ENCODE data around the gene HIVEP3. TPM values are rescaled to one million over a fixed set of nuclear protein-coding genes. Genes with fewer than 3 reads are reported as not detected.

The HIVEP3 gene
- total RNA-seq, 1 experiment from 2014 or later, result 1.4 TPM

GRCh38 chr1:41953291-41953690, 34.6 kb upstream of the HIVEP3 start:
- Histone ChIP-seq H3K9me3 (ENCODE audit: control insufficient read depth, low read depth, low read length) (no peaks in the 10 kb centered on the region), H3K79me1 (ENCODE audit: insufficient read depth, low read depth, low read length, poor library complexity, severe bottlenecking) (no peaks in the 10 kb centered on the region), H3K18ac (ENCODE audit: insufficient read length, low read depth, low read length) (no peak overlapping the region), H3K4ac (ENCODE audit: low read depth, low read length) (no peak overlapping the region), H3K27me3 (ENCODE audit: insufficient read depth, low read length) (no peaks in the 10 kb centered on the region; the same call in 1 of the 2 replicates), H3K23ac (ENCODE audit: insufficient read length, low read depth, low read length) (no peak overlapping the region), H3K14ac (ENCODE audit: insufficient read depth, low read length) (no peak overlapping the region), H2BK120ac (ENCODE audit: low read depth, low read length, poor library complexity, severe bottlenecking) (no peak overlapping the region), H2BK5ac (ENCODE audit: insufficient read length, low read length) (no peak overlapping the region), H2AFZ (ENCODE audit: low read length) (no peak overlapping the region), H2BK15ac (ENCODE audit: low read depth, low read length) (no peak overlapping the region), H3K9ac (ENCODE audit: extremely low read depth, insufficient read length, low read length) (no peak overlapping the region), H2BK12ac (ENCODE audit: insufficient read length, low read depth, low read length) (no peak overlapping the region), H3T11ph (ENCODE audit: low read length) (no peak overlapping the region), H3K27ac (ENCODE audit: insufficient read length, low read depth, low read length) (no peak overlapping the region), H4K20me1 (ENCODE audit: control insufficient read depth, insufficient read depth, insufficient read length) (no peaks in the 10 kb centered on the region), H4K5ac (ENCODE audit: insufficient read length, low read depth, low read length) (no peak overlapping the region), H4K8ac (replicated peaks; ENCODE audit: insufficient read length, low read depth, low read length) (no peak overlapping the region), H2AK5ac (ENCODE audit: insufficient read length, low read length) (no peak overlapping the region), H3K4me2 (ENCODE audit: insufficient read depth, insufficient read length, low read length) (no peak overlapping the region), H2BK20ac (ENCODE audit: low read depth, low read length, poor library complexity, severe bottlenecking) (no peak overlapping the region), H4K91ac (ENCODE audit: insufficient read length, low read depth, low read length) (no peak overlapping the region), H3K79me2 (ENCODE audit: insufficient read depth, low read length) (no peaks in the 10 kb centered on the region), H3K4me1 (ENCODE audit: insufficient read depth, low read length) (peaks cover 2% of the 10 kb centered on the region; the same call in 1 of the 2 replicates), H3K56ac (ENCODE audit: insufficient read length, low read depth, low read length) (no peak overlapping the region), H3K23me2 (ENCODE audit: insufficient read length, low read depth, low read length, poor library complexity, severe bottlenecking) (no peaks in the 10 kb centered on the region)
- no CpG with 5 or more reads among the region's 1 CpG for WGBS (ENCODE audit: extremely low coverage, insufficient read length, low lambda C conversion rate)
- peaks cover 21 to 24% of the 10 kb centered on the region in 2 experiments for H3K4me1 Mint-ChIP-seq
- no peak overlapping the region for H3K4me3 Mint-ChIP-seq
- no peak for DNase-seq
- TF ChIP-seq CTCF (conservative IDR thresholded peaks at IDR 0.05), result no peak
- H3K9me3 Mint-ChIP-seq, result peaks cover 12 to 16% of the 10 kb centered on the region in 2 experiments
- no peak overlapping the region for H3K27ac Mint-ChIP-seq
- H3K36me3 Mint-ChIP-seq (ENCODE audit: insufficient read depth in 1 of 3, low read depth in 3 of 3), result peaks cover 0 to 15% (median 12%) of the 10 kb centered on the region in 3 experiments; a peak in 5 of 7 replicates
- H3K27me3 Mint-ChIP-seq (ENCODE audit: low read depth), result no peaks in the 10 kb centered on the region; the same call in 1 of the 2 replicates

All from H9 (cell line).